NCI-H524 (cell line): ENCODE results near the gene OR1F1.

Experiments used
- DNase-seq, 2 experiments: peaks; one replicate each; lab custom pipeline; 2025; lab: John Stamatoyannopoulos, UW

OR1F1 gene

GRCh38 chr16:3249020-3249419 lies 61.0 kb downstream of the OR1F1 start:
- DNase-seq, result no peak

DNA sequence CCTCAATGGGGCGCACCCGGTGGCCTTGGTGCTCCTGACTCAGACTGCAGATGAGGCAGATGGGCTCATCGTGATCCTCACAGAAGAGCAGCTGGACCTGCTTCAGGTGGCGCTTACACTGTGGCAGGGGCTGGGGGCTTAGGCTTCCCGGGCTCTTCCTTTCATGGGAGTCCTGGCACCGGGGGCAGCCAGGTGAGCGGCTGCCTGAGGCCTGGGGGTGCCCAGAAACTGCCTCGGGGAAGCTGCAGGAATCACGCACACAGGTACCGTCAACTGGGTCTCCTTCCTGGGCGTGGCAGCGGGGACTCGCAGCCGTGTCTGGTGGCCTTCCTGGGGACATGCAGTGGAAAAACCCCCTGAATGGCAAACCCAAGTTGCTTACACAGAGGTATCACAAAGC lies 61.4 kb downstream of the OR1F1 start:
- no peak for DNase-seq

GRCh38 chr16:3252967-3253366 lies 65.0 kb downstream of the OR1F1 start:
- DNase-seq, result peak in 1 of 2 experiments; percentile 56

DNA sequence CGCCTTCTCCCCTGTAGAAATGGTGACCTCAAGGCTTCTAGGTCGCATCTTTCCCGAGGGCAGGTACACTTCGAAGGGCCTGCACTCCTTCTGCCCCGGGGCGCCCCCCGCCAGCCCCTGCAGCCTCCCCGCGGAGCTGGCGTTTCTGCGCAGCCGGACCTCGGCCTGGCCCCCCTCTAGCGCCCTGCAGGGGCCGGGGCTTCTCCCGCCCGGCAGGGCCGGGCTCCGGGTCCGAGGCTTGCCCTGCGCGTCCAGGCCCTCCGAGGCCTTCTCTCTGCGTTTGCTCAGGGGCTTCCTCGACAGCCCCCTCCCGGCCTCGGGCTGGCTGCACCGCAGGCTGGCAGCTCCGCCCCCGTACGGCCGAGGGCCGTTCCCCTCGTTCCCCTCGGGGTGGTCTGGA lies 66.3 kb downstream of the OR1F1 start:
- DNase-seq, result no peak
